Endometrium (tissue), 2 donors: ENCODE data around the gene TNRC6C.
"Not testable (repeated sequence)": the region's sequence is repeated elsewhere in the genome, so short reads cannot be mapped to it uniquely, and the experiment has no call there.

Source experiments
- FAIRE-seq: peaks from 2 replicates; lab custom pipeline; 2012; peaks lifted over from hg19 to GRCh38; lab: Jason Lieb, UNC
- donor health status: control.
- donor health status: control.

TNRC6C gene

GRCh38 chr17:78112518-78113471 is 154.3 kb downstream of the TNRC6C start:
- no peak for FAIRE-seq

GRCh38 chr17:78113804-78114785 is 155.6 kb downstream of the TNRC6C start:
- FAIRE-seq = no peak

GRCh38 chr17:78114831-78115723 is 156.6 kb downstream of the TNRC6C start:
- FAIRE-seq = no peak

DNA sequence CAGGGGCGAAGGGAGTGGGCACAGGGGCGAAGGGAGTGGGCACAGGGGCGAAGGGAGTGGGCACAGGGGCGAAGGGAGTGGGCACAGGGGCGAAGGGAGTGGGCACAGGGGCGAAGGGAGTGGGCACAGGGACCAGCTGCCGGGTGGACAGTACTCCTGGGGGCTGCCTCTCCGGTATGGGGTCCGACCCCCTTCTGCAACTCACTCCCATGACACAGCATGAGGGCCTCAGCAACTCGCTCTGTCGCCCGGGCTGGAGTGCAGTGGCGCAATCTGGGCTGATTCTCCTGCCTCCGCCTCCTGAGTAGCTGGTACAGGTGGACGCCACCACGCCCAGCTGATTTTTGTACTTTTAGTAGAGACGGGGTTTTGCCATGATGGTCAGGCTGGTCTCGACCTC is 157.3 kb downstream of the TNRC6C start:
- not testable (repeated sequence) for FAIRE-seq

DNA sequence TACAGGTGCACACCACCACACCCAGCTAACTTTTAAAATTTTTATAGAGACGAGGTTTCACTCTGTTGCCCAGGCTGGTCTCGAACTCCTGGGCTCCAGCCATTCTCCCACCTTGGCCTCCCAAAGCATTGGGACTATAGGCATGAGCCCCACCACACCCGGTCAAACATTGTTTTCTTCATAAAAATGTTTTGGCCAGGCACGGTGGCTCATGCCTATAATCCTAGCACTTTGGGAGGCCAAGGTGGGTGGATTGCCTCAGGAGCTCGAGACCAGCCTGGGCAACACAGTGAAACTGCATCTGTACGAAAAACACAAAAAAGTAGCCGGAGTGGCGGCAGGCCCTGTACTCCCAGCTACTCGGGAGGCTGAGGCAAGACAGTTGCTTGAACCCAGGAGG is 157.9 kb downstream of the TNRC6C start:
- FAIRE-seq = no peak

GRCh38 chr17:78117027-78117981 is 158.8 kb downstream of the TNRC6C start:
- FAIRE-seq = no peak

DNA sequence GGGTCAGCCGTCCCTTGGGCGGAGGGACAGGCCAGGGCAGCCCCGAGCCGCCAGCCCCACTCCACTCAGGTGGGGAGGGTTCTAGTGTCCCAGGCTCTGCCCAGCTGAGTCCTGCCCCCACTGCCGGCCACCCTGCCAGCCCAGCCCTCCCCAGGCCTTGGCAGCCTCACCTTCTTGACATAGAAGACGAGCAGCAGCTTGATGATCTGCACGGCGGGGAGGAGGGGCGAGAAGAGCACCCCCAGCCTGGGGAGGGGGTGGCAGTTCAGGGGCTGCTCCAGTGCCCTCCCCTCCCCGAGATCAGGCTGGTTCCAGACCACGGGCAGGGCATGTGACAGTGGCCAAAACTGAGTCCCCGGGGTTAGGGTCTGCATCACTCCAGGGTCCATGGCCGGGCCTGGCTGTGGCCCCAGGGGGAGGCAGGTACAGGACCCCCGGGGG is 160.3 kb downstream of the TNRC6C start:
- FAIRE-seq = no peak

GRCh38 chr17:78120537-78120936 is 162.0 kb downstream of the TNRC6C start:
- no peak for FAIRE-seq

- no peak for FAIRE-seq
These were observed 162.7 kb downstream of the TNRC6C start for GRCh38 chr17:78120971-78121800.

GRCh38 chr17:78121801-78122215 is 163.3 kb downstream of the TNRC6C start:
- no peak for FAIRE-seq

DNA sequence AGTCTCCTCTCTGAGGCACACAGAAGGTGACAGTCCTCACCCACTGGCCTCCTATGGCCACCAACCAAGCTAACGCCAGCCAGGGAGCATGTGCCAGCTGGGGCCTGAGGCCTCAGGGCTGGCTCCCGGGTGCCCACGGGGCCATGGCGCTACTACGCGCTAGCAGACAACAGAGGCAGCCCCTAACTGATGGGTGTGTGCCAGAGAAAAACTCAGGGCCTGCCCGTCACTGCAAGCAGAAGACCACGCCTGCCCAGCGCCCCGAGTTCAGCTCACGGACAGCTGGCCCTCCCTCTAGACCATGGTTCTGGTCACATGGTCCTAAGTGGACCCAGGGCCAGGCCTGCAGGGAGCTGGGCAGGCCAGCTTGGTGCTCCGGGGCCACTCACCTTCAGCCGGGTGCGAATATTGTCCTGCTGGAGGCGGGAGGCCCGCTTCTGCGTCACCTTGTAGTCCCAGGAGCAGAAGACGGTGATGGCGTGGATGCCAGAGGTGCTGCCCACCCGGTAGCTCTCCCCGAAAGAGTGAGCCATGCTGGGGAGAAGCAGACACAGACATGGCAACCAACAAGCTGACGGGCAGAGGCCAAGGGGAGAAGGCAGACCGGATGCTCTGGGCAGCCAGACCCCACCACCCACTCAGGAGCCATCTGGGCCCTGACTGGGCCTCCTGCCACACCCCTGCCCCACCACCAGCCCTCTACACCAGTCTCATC is 163.9 kb downstream of the TNRC6C start:
- FAIRE-seq = no peak

- no peak for FAIRE-seq
These were observed 164.4 kb downstream of the TNRC6C start for GRCh38 chr17:78122931-78123249.

DNA sequence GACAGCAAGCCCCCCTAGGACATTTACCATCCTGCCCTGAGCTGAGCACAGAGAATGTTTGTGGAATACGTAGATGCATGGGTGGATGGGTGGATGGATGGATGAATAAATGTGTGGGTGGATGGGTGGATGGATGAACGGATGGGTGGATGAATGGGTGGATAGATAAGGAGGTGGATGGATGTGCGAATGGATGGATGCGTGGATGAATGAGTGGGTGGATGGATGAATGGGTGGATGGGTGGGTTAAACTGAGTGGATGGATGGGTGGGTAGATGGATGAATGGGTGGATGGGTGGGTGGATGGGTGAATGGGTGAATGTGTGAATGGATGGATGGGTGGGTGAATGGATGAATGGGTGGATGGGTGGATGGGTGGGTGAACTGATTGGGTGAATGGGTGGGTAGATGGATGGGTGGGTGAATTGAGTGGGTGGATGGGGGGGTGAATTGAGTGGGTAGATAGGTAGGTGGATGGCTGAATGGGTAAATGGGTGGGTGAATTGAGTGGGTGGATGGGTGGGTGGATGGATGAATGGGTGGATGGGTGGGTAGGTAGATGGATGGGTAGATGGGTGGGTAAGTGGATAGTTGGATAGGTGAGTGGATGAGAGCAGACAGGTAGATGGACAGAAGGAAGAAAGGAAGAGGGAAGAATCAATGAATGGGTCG is 164.9 kb downstream of the TNRC6C start:
- FAIRE-seq = no peak

- FAIRE-seq = no peak
These were observed 165.8 kb downstream of the TNRC6C start for GRCh38 chr17:78124081-78124835.

DNA sequence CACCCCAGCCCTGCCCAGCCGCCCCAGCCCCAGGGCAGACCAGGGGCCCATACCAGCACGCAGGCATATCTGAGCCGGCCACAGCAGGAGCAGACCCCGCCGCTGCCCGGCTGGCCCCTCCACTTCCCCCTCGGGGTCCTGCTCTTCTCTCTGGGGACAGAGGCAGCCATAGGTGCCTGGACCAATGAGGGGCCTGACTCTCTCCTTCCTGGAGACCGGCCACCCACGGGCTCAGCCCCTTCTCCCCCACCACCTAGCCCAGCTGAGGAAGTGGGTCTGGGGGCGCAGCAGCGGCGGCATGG is 166.3 kb downstream of the TNRC6C start:
- no peak for FAIRE-seq

DNA sequence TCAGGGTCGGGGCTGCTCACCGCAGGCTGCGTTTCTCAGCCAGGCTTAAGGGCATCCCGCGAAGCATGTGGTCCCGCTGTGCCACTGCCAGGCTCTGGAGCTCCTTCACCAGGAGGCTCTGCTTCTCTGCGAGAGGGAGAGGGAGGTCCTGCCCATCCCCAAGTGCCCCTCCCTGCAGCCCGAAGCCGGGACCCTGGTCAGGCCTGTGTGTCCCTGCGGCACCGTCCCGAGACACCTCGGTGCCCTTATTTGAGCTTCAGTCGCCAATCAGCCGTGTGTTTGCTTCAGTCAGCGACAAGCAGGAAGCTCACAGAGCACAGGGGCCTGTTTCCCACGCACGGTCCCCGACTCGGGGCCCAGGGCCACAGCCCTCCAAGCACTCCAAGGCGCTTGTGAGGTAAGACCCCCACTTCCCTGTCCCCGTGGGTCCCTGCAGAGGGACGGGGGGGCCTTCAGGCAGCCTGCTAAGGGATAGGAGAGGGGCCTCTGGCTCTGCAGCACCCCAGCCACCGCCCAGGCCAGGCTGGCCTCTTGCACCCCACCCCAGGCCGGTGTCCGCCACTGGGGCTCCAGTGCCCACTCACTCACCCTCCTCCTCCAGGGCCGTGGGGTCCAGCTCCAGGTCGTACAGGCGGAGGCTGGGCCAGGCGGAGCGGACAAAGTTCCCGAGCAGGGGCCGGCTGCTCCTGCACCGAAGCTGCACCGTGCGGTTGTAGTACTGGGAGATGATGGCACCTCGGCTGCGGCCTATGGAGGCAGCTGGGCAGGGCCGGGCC is 166.8 kb downstream of the TNRC6C start:
- no peak for FAIRE-seq
